Spleen (tissue), 11 donors: ENCODE measurements around the gene CTDSP2. TPM values are rescaled to one million over a fixed set of nuclear protein-coding genes. Genes with fewer than 3 reads are reported as not detected.
A peak's percentile ranks its signal among the peaks of the same experiment; 100 is the strongest.

Experiments used
- DNase-seq: peaks from one replicate; pipeline ENCODE4 v3.0.0-alpha.2; 2020
- H3K27ac ChIP-seq, 8 donors: fragments of 200-600 bp; sonication (generic) in 7 of 8; 1 replicate in 4 of 8; 2 replicates in 4 of 8; pipeline versions ENCODE4 v1.5.0 to v1.8.0; 2016 to 2021; ENCODE audit warnings: inconsistent platforms in 4 of 8, mild to moderate bottlenecking in 4 of 8, moderate library complexity in 1 of 8
- H3K27me3 ChIP-seq, 7 donors: fragments of 200-600 bp; sonication (generic) in 6 of 7; replicated peaks in 1 of 7; 1 replicate in 4 of 7; 2 replicates in 3 of 7; pipeline versions ENCODE4 v1.5.0 to v1.8.0; 2016 to 2021; ENCODE audit warnings: inconsistent platforms in 3 of 7, mild to moderate bottlenecking in 1 of 7
- H3K36me3 ChIP-seq, 6 donors: fragments of 200-600 bp; sonication (generic) in 5 of 6; 1 replicate in 4 of 6; 2 replicates in 2 of 6; pipeline versions ENCODE4 v1.5.0 to v1.8.0; 2016 to 2021; ENCODE audit warnings: inconsistent platforms in 2 of 6
- H3K4me1 ChIP-seq, 6 donors: fragments of 200-600 bp; sonication (generic) in 5 of 6; 1 replicate in 3 of 6; 2 replicates in 3 of 6; pipeline versions ENCODE4 v1.5.0 to v1.8.0; 2016 to 2021; ENCODE audit warnings: inconsistent platforms in 3 of 6
- H3K4me3 ChIP-seq, 8 donors: fragments of 200-600 bp; sonication (generic) in 7 of 8; 1 replicate in 4 of 8; 2 replicates in 4 of 8; pipeline versions ENCODE4 v1.5.0 to v1.8.0; 2016 to 2021; ENCODE audit warnings: inconsistent platforms in 4 of 8, mild to moderate bottlenecking in 4 of 8, moderate library complexity in 2 of 8
- H3K9me3 ChIP-seq, 8 donors: fragments of 200-600 bp; sonication (generic) in 7 of 8; 1 replicate in 4 of 8; 2 replicates in 4 of 8; pipeline versions ENCODE4 v1.5.0 to v1.8.0; 2016 to 2021; ENCODE audit warnings: inconsistent platforms in 4 of 8
- CTCF ChIP-seq, 11 experiments: fragments of 200-600 bp in 7 of 11; fragments of 450-650 bp in 4 of 11; sonication (generic) in 4 of 11; IDR thresholded peaks in 8 of 11; conservative IDR thresholded peaks in 3 of 11; 1 replicate in 7 of 11; 2 replicates in 4 of 11; pipeline versions ENCODE4 v1.4.0 to v1.8.0; 2016 to 2021; ENCODE audit warnings: antibody characterized with exemption in 11 of 11, inconsistent platforms in 4 of 11, mild to moderate bottlenecking in 1 of 11
- POLR2A ChIP-seq, 3 donors: fragments of 450-650 bp; IDR thresholded peaks; one replicate each; pipeline ENCODE4 v1.5.1; 2017; ENCODE audit warnings: antibody characterized with exemption in 3 of 3, mild to moderate bottlenecking in 1 of 3
- POLR2AphosphoS5 ChIP-seq, 3 donors: sonication (generic); formaldehyde crosslinking; IDR thresholded peaks; one replicate each; pipeline ENCODE4 v1.5.1; 2017; ENCODE audit warnings: antibody characterized with exemption in 3 of 3
- WGBS, 5 donors: extraction: QIAGEN DNeasy Blood & Tissue Kit in 3 of 5; methylation state at CpG; one replicate each; pipeline versions ENCODE4 v1.1.5 to v1.1.7; 2013 to 2018; 5-methylcytosine and 5-hydroxymethylcytosine counted together
- intact Hi-C: fragments of 100-400 bp; cut with DNase I; formaldehyde crosslinking; loops from one replicate; pipeline ENCODE4 v1.15.0; 2023; ENCODE audit warnings: low total_unique reads
- polyA plus RNA-seq, 3 donors: library from polyadenylated mRNA; stranded (reverse); fragments of 200-250 nt; gene quantifications; one replicate each; pipeline ENCODE4 v1.2.1, GENCODE V29; 2013
- total RNA-seq, 7 donors: library from RNA; depleted of rRNA in 3 of 7; stranded (reverse); fragments of >200 nt in 3 of 7; fragmentation: NEBNext Ultra II Directional in 4 of 7; extraction: Animal tissue kit (Norgen Biotek cat#: 25700) in 4 of 7; gene quantifications; one replicate each; pipeline versions ENCODE4 v1.1.0 to v1.2.1, GENCODE V29; 2016 to 2021
- donor health status: healthy with polysubstance abuse.
- donor health status: DM: no; HTN: no; CAD: no; lungs with moderate emphysema.
- donor health status: DM: no; HTN: no; CAD: no.
- donor health status: Bipolar disorder and iron deficiency.
- donor health status: healthy.
- donor health status: DM: no; HTN: no; CAD: no.
- donor health status: DM: yes; HTN: yes; CAD: no.

CTDSP2 gene
- total and polyA plus RNA-seq, 10 donors: 22.2 to 203 (median 144) TPM

- H3K27ac ChIP-seq: peak overlapping the region; percentile 97 to 99 (median 98)
- peaks cover 46 to 73% (median 55%) of the 10 kb centered on the region in 6 donors for H3K4me1 ChIP-seq
- H3K27me3 ChIP-seq: no peaks in the 10 kb centered on the region
- no peaks in the 10 kb centered on the region for H3K9me3 ChIP-seq
- no peak for TF ChIP-seq POLR2A (IDR thresholded peaks at IDR 0.05)
- no peak for TF ChIP-seq CTCF (IDR thresholded peaks at IDR 0.05 in 8 of 11, conservative IDR thresholded peaks at IDR 0.05 in 3 of 11)
- TF ChIP-seq POLR2AphosphoS5 (IDR thresholded peaks at IDR 0.05): peak in 2 of 3 donors; percentile 66 to 70
- peak; percentile 85 for DNase-seq
- peak overlapping the region; percentile 87 to 100 (median 94) for H3K4me3 ChIP-seq
- intact Hi-C loops: no loop called here
- WGBS, 5 donors: 1 to 4% (median 2%) methylated on average over 14 to 42 of the region's 42 CpGs
- peaks cover 0 to 11% (median 0%) of the 10 kb centered on the region in 6 donors for H3K36me3 ChIP-seq
These were observed 1.6 kb downstream of the CTDSP2 start for GRCh38 chr12:57844709-57845477.

GRCh38 chr12:57842342-57843294, 3.9 kb downstream of the CTDSP2 start:
- peak overlapping the region in 7 of 8 donors; percentile 4 to 99 (median 98) for H3K27ac ChIP-seq
- no peaks in the 10 kb centered on the region for H3K9me3 ChIP-seq
- WGBS, 5 donors: 46 to 60% (median 48%) methylated on average over 14 of the region's 14 CpGs
- H3K4me3 ChIP-seq: peak overlapping the region in 6 of 8 donors; percentile 0 to 100 (median 90)
- DNase-seq: no peak
- intact Hi-C loops: no loop called here
- H3K36me3 ChIP-seq: peaks cover 0 to 13% (median 0%) of the 10 kb centered on the region in 6 donors
- no peaks in the 10 kb centered on the region for H3K27me3 ChIP-seq
- TF ChIP-seq CTCF (IDR thresholded peaks at IDR 0.05 in 8 of 11, conservative IDR thresholded peaks at IDR 0.05 in 3 of 11) (no peak), POLR2AphosphoS5 (IDR thresholded peaks at IDR 0.05) (no peak), POLR2A (IDR thresholded peaks at IDR 0.05) (no peak)
- H3K4me1 ChIP-seq: peaks cover 69 to 86% (median 74%) of the 10 kb centered on the region in 6 donors

- peak overlapping the region in 4 of 8 donors; percentile 1 to 74 (median 22) for H3K27ac ChIP-seq
These were observed 5.1 kb downstream of the CTDSP2 start for GRCh38 chr12:57841445-57841844.

More at GRCh38 chr12:57841445-57841844, 5.1 kb downstream of the CTDSP2 start:
- no peak for DNase-seq
- Histone ChIP-seq H3K4me3 (no peak overlapping the region), H3K36me3 (peaks cover 0 to 13% (median 0%) of the 10 kb centered on the region in 6 donors), H3K9me3 (no peaks in the 10 kb centered on the region), H3K27me3 (no peaks in the 10 kb centered on the region), H3K4me1 (peaks cover 80 to 90% (median 82%) of the 10 kb centered on the region in 6 donors)
- TF ChIP-seq POLR2AphosphoS5 (IDR thresholded peaks at IDR 0.05) (no peak), CTCF (IDR thresholded peaks at IDR 0.05 in 8 of 11, conservative IDR thresholded peaks at IDR 0.05 in 3 of 11) (no peak), POLR2A (IDR thresholded peaks at IDR 0.05) (no peak)
- 58 to 65% (median 62%) methylated on average over 4 of the region's 4 CpGs for WGBS, 5 donors
- intact Hi-C loops: no loop called here
